Measurements from ENCODE around the gene ATP6V1A.

DNA sequence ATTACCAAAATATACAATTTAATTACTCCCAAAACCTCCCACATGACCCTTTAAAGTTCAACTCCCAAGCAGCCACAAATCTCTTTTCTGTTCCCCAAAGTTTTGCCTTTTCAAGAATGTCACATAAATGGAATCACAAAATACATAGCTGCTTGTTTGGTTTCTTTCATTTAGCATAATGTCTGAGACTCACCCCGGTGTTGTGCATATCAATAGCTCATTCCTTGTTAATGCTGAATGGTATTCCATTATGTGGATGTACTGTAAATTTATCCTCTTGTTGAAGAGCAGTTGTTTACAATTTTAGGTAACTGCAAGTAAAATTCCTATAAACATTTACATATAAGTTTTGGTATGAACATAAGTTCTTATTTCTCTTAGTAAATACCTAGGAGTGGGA is 16.3 kb upstream of the ATP6V1A start:
- no peak for TF ChIP-seq CTCF (IDR thresholded peaks at IDR 0.05)
- TF ChIP-seq POLR2A (IDR thresholded peaks at IDR 0.05): no peak
